HL-60 (cell line): ENCODE data around the gene TMPRSS3.

Source experiments
- CTCF ChIP-seq: IDR thresholded peaks from one replicate; pipeline ENCODE4 v1.5.1; 2011; ENCODE audit warnings: low read length, control low read depth, inconsistent platforms; ENCODE audit not compliant: insufficient read depth
- GABPA ChIP-seq: IDR thresholded peaks from 2 replicates; pipeline ENCODE4 v1.6.1; 2012; ENCODE audit warnings: low read depth
- POLR2AphosphoS5 ChIP-seq: IDR thresholded peaks from 2 replicates; pipeline ENCODE4 v1.6.1; 2012; ENCODE audit warnings: low read depth

GRCh38 chr21:42419845-42420244 is 24.0 kb upstream of the TMPRSS3 start:
- TF ChIP-seq POLR2AphosphoS5 (no peak), CTCF (no peak), GABPA (no peak)
